Activated naive CD4-positive, alpha-beta T cell treated with anti-CD3 and anti-CD28 coated beads, Interleukin-2, amount 50 U/mL, for 24 hours (primary cell): Measurements from ENCODE around the gene TMED8.
"Not testable (repeated sequence)": the region's sequence is repeated elsewhere in the genome, so short reads cannot be mapped to it uniquely, and the experiment has no call there.

Experiments used
- H3K27ac Mint-ChIP-seq: one replicate; pipeline ENCODE4 v1.8.0; 2021; ENCODE audit warnings: mild to moderate bottlenecking, mixed read lengths
- H3K27me3 Mint-ChIP-seq: one replicate; pipeline ENCODE4 v1.8.0; 2021; ENCODE audit warnings: mixed read lengths
- H3K36me3 Mint-ChIP-seq: one replicate; pipeline ENCODE4 v1.8.0; 2021; ENCODE audit warnings: mixed read lengths
- H3K4me1 Mint-ChIP-seq: one replicate; pipeline ENCODE4 v1.8.0; 2021; ENCODE audit warnings: mixed read lengths
- H3K4me3 Mint-ChIP-seq: one replicate; pipeline ENCODE4 v1.8.0; 2021; ENCODE audit warnings: mild to moderate bottlenecking, mixed read lengths
- H3K9me3 Mint-ChIP-seq: one replicate; pipeline ENCODE4 v1.8.0; 2021; ENCODE audit warnings: mixed read lengths

TMED8 gene, protein sequence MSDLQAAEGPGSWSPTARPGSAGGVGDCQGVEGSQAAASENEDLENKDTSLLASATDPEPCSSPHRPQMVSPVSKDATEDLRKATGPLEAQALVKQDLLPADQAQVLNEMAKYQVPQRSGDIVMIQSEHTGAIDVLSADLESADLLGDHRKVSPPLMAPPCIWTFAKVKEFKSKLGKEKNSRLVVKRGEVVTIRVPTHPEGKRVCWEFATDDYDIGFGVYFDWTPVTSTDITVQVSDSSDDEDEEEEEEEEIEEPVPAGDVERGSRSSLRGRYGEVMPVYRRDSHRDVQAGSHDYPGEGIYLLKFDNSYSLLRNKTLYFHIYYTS

GRCh38 chr14:77376771-77377501 lies at the start of gene TMED8, which contains the start of gene SAMD15:
Gene TMED8, minus strand, starts transcription at chr14:77377094. Its CDS starts 41 bp downstream, at chr14:77377053.
Gene SAMD15, plus strand, starts transcription at chr14:77377379. Its CDS starts 40 bp downstream, at chr14:77377419.
- peak within 1 kb of the TSS; percentile 91 for H3K4me3 Mint-ChIP-seq
- peaks cover 37% of the 10 kb centered on the region for H3K4me1 Mint-ChIP-seq
- no peaks in the 10 kb centered on the region for H3K27me3 Mint-ChIP-seq
- H3K36me3 Mint-ChIP-seq, result peaks cover 3% of the 10 kb centered on the region
- H3K27ac Mint-ChIP-seq, result peak within 1 kb of the TSS; percentile 81
- no peaks in the 10 kb centered on the region for H3K9me3 Mint-ChIP-seq

DNA sequence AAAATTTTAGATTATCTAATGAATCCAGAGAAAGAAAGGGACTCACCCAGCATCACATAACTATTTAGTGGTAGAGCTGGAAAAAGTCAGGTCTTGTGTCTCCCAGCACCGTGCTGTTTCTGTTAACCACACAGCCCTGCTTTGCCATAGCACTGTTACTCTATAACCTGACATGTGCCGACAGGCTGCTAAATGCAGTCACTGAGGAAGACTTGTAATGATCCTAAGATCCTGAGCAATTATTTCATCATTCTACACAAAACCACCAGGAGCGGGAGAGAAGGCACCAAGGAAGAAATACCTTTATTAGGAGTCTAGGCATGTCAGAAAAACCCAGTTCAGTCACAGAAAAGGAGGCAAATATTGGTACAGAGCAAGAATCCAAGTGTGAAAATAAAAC lies 49.5 kb upstream of the TMED8 start:
- H3K27ac Mint-ChIP-seq, result no peak overlapping the region
- H3K4me3 Mint-ChIP-seq, result no peak overlapping the region
- peaks cover 60% of the 10 kb centered on the region for H3K36me3 Mint-ChIP-seq
- H3K27me3 Mint-ChIP-seq, result no peaks in the 10 kb centered on the region
- no peaks in the 10 kb centered on the region for H3K4me1 Mint-ChIP-seq
- H3K9me3 Mint-ChIP-seq, result no peaks in the 10 kb centered on the region

- H3K36me3 Mint-ChIP-seq, result peaks cover 65% of the 10 kb centered on the region
- H3K27me3 Mint-ChIP-seq, result no peaks in the 10 kb centered on the region
- H3K4me1 Mint-ChIP-seq, result no peaks in the 10 kb centered on the region
- H3K9me3 Mint-ChIP-seq, result peaks cover 3% of the 10 kb centered on the region
- H3K27ac Mint-ChIP-seq, result no peak overlapping the region
- H3K4me3 Mint-ChIP-seq, result no peak overlapping the region
Measured at GRCh38 chr14:77424862-77425261, 48.0 kb upstream of the TMED8 start.

GRCh38 chr14:77423423-77423822 lies 46.5 kb upstream of the TMED8 start, which contains the start of gene NOXRED1:
Gene NOXRED1, minus strand, starts transcription at chr14:77423523. Its CDS starts 634 bp downstream, at chr14:77422889.
- H3K36me3 Mint-ChIP-seq, result peaks cover 61% of the 10 kb centered on the region
- no peak within 1 kb of the TSS for H3K27ac Mint-ChIP-seq
- H3K27me3 Mint-ChIP-seq, result no peaks in the 10 kb centered on the region
- H3K9me3 Mint-ChIP-seq, result peaks cover 6% of the 10 kb centered on the region
- H3K4me1 Mint-ChIP-seq, result no peaks in the 10 kb centered on the region
- H3K4me3 Mint-ChIP-seq, result no peak within 1 kb of the TSS

DNA sequence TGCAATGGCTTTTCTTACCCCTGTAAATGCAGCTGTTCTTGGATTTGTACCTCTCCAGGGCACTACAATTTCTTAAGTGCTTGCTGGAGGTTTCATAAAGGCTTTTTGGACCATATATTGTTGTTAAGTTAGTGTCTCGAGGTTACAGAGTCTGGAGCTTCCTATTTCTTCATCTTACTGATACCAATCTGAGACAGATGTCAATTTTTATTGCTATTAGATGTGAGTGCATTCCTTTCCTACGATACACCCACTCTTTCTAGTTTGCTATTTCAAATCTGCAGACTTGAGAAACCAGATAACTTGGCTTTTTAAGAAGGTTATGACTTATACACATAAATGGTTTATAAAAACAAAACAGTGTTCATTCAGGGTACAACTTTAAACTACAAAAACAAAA lies 44.3 kb upstream of the TMED8 start:
- Mint-ChIP-seq H3K4me1 (no peaks in the 10 kb centered on the region), H3K36me3 (peaks cover 45% of the 10 kb centered on the region), H3K9me3 (peaks cover 16% of the 10 kb centered on the region)

DNA sequence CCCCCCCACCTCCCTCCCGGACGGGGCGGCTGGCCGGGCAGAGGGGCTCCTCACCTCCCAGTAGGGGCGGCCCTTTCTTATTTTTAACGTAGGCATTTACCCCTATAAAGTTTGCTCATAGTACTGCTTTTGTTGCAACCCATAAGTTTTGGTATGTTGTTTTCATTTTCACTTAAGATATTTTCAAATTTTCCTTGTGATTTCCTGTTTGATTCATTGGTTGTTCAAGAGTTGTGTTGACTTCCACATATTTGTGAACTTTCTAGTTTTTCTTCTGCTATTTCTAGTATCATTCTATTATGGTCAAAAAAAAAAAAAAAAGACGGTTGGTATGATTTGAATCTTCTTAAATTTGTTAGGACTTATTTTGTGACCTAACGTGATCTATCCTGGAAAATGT lies 39.9 kb upstream of the TMED8 start:
- Mint-ChIP-seq H3K36me3 (peaks cover 19% of the 10 kb centered on the region), H3K4me3 (no peak overlapping the region), H3K27ac (no peak overlapping the region), H3K4me1 (no peaks in the 10 kb centered on the region), H3K9me3 (peaks cover 21% of the 10 kb centered on the region), H3K27me3 (no peaks in the 10 kb centered on the region)

More for the DNA sequence above, 44.3 kb upstream of the TMED8 start:
- Mint-ChIP-seq H3K27ac (no peak overlapping the region), H3K27me3 (no peaks in the 10 kb centered on the region), H3K4me3 (no peak overlapping the region)

DNA sequence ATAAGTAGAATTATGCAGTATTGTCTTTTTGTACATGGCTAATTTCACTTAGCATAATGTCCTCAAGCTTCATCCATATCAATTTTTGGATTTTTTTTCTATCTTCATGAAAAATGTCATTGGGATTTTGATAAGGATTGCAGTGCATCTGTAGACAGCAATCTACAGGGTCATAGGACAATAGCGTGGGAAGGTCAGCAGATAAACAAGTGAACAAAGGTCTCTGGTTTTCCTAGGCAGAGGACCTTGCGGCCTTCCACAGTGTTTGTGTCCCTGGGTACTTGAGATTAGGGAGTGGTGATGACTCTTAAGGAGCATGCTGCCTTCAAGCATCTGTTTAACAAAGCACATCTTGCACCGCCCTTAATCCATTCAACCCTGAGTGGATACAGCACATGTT lies 39.2 kb upstream of the TMED8 start:
- not testable (repeated sequence) for H3K4me3 Mint-ChIP-seq, H3K27me3 Mint-ChIP-seq, H3K4me1 Mint-ChIP-seq, H3K27ac Mint-ChIP-seq
- H3K9me3 Mint-ChIP-seq, result peaks cover 21% of the 10 kb centered on the region
- H3K36me3 Mint-ChIP-seq, result peaks cover 13% of the 10 kb centered on the region

- H3K4me1 Mint-ChIP-seq, H3K4me3 Mint-ChIP-seq, H3K27me3 Mint-ChIP-seq, H3K27ac Mint-ChIP-seq: not testable (repeated sequence)
- Mint-ChIP-seq H3K9me3 (peaks cover 21% of the 10 kb centered on the region), H3K36me3 (peaks cover 12% of the 10 kb centered on the region)
Measured at GRCh38 chr14:77415403-77416030, 38.6 kb upstream of the TMED8 start.

DNA sequence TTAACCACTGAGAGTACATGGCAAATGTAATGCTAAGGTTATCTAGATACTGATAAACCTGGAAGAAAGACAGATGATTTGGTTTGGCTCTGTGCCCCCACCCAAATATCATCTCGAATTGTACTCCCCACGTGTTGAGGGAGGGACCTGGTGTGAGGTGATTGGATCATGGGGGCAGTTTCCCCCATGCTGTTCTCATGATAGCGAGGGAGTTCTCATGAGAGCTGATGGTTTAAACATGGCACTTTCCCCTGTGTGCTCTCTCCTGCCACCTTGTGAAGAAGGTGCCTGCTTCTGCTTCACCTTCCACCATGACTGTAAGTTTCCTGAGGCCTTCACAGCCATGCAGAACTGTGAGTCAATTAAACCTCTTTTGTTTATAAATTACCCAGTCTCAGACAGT lies 32.2 kb upstream of the TMED8 start:
- no peaks in the 10 kb centered on the region for H3K9me3 Mint-ChIP-seq
- H3K27ac Mint-ChIP-seq, result no peak overlapping the region
- no peak overlapping the region for H3K4me3 Mint-ChIP-seq
- H3K36me3 Mint-ChIP-seq, result peaks cover 2% of the 10 kb centered on the region
- peaks cover 11% of the 10 kb centered on the region for H3K4me1 Mint-ChIP-seq
- H3K27me3 Mint-ChIP-seq, result no peaks in the 10 kb centered on the region

GRCh38 chr14:77407158-77407557 lies 30.3 kb upstream of the TMED8 start:
- no peak overlapping the region for H3K27ac Mint-ChIP-seq
- no peaks in the 10 kb centered on the region for H3K27me3 Mint-ChIP-seq
- no peak overlapping the region for H3K4me3 Mint-ChIP-seq

DNA sequence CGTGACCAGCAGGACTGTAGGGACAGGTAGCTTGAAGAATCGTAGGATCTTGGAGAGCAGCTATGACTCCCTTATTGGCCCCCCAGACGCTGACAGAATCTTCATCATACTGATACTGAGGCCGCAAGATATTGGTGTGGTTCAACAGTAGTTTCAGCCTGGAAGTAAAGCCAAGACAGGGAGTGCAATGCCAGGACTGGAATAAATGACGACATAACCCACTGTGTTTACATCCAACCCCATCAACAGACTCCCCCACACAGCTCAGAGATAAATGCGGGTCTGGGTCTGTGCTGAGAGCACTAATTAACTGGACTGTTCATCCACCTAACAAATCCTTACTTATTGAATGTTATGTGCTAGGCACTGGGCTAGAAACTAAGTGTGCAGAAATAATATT lies 29.8 kb upstream of the TMED8 start:
- Mint-ChIP-seq H3K36me3 (peaks cover 5% of the 10 kb centered on the region), H3K27ac (no peak overlapping the region), H3K4me1 (peaks cover 11% of the 10 kb centered on the region), H3K27me3 (no peaks in the 10 kb centered on the region), H3K4me3 (no peak overlapping the region), H3K9me3 (no peaks in the 10 kb centered on the region)

More at GRCh38 chr14:77407158-77407557, 30.3 kb upstream of the TMED8 start:
- H3K9me3 Mint-ChIP-seq, result no peaks in the 10 kb centered on the region
- H3K36me3 Mint-ChIP-seq, result peaks cover 2% of the 10 kb centered on the region
- H3K4me1 Mint-ChIP-seq, result peaks cover 11% of the 10 kb centered on the region

DNA sequence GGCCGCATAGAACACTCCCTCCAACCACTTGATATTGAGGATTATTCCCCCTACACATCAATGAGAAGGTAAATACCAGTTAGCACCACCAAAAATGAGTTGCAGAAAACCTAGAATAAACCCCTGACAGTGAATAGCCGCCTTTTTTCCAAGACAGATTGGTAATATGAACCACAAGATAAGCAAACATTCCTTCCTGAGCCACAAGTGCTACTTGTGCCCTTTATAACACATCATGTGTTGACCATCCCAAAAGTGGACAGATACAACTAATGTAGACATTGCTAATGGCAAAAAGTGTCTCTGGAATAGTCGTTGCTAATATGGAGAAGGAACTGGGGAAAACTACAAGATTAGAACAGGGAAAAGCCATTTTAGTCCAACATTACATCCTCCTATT lies 29.2 kb upstream of the TMED8 start:
- no peaks in the 10 kb centered on the region for H3K9me3 Mint-ChIP-seq
- no peak overlapping the region for H3K27ac Mint-ChIP-seq
- peaks cover 11% of the 10 kb centered on the region for H3K4me1 Mint-ChIP-seq
- H3K27me3 Mint-ChIP-seq, result no peaks in the 10 kb centered on the region
- H3K4me3 Mint-ChIP-seq, result no peak overlapping the region
- H3K36me3 Mint-ChIP-seq, result peaks cover 6% of the 10 kb centered on the region

GRCh38 chr14:77403768-77404167 lies 26.9 kb upstream of the TMED8 start:
- Mint-ChIP-seq H3K9me3 (no peaks in the 10 kb centered on the region), H3K4me1 (peaks cover 11% of the 10 kb centered on the region), H3K27ac (no peak overlapping the region), H3K36me3 (peaks cover 9% of the 10 kb centered on the region), H3K4me3 (no peak overlapping the region), H3K27me3 (no peaks in the 10 kb centered on the region)

DNA sequence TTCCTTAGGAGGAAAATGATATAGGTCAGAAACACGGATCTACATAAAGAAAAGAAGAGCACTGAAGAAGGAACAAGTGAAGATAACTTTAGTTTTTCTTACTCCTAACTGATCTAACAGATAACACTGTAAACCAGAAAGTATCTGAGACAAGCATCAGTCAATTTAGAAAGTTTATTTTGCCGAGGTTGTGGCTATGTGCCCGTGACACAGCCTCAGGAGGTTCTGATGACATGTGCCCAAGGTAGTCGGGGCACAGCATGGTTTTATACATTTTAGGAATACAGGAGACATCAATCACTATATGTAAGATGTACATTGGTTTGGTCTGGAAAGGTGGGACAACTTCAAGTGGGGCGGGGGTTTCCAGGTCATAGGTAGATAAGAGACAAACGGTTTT lies 23.3 kb upstream of the TMED8 start:
- H3K4me3 Mint-ChIP-seq, result no peak overlapping the region
- H3K27me3 Mint-ChIP-seq, result no peaks in the 10 kb centered on the region
- peaks cover 14% of the 10 kb centered on the region for H3K36me3 Mint-ChIP-seq
- H3K9me3 Mint-ChIP-seq, result no peaks in the 10 kb centered on the region
- no peak overlapping the region for H3K27ac Mint-ChIP-seq
- no peaks in the 10 kb centered on the region for H3K4me1 Mint-ChIP-seq

GRCh38 chr14:77390188-77390587 lies 13.3 kb upstream of the TMED8 start:
- H3K36me3 Mint-ChIP-seq, result no peaks in the 10 kb centered on the region
- H3K4me1 Mint-ChIP-seq, result no peaks in the 10 kb centered on the region
- H3K9me3 Mint-ChIP-seq, result no peaks in the 10 kb centered on the region
- no peak overlapping the region for H3K27ac Mint-ChIP-seq
- H3K4me3 Mint-ChIP-seq, result no peak overlapping the region
- no peaks in the 10 kb centered on the region for H3K27me3 Mint-ChIP-seq

DNA sequence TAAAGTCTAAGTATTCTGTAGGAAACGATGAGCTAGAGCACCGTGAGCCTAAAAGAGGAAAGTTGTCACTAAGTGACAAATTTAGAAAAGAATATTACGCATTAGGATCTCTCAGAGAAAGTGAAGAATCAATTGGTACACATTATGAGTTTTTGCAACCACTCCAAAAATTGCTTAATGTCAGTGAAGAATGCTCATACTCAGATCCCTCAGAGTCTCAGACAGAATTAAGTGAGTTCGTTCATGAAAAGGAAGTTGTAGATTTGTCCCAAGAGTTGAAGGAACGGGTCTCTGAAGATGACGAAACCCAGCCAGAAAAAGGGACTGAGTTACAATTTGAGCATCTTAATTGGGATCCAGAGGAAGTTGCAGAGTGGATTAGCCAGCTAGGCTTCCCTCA lies 1.8 kb upstream of the TMED8 start:
- no peak overlapping the region for H3K27ac Mint-ChIP-seq
- H3K4me1 Mint-ChIP-seq, result peaks cover 24% of the 10 kb centered on the region
- H3K4me3 Mint-ChIP-seq, result no peak overlapping the region
- H3K9me3 Mint-ChIP-seq, result no peaks in the 10 kb centered on the region
- H3K27me3 Mint-ChIP-seq, result no peaks in the 10 kb centered on the region
- H3K36me3 Mint-ChIP-seq, result peaks cover 3% of the 10 kb centered on the region
